ENCODE measurements around the gene CREB3L2.
"Not testable (repeated sequence)": the region's sequence is repeated elsewhere in the genome, so short reads cannot be mapped to it uniquely, and the experiment has no call there.

GRCh38 chr7:137906636-137907035 lies 95.2 kb downstream of the CREB3L2 start:
- TF ChIP-seq, protein P1, sequence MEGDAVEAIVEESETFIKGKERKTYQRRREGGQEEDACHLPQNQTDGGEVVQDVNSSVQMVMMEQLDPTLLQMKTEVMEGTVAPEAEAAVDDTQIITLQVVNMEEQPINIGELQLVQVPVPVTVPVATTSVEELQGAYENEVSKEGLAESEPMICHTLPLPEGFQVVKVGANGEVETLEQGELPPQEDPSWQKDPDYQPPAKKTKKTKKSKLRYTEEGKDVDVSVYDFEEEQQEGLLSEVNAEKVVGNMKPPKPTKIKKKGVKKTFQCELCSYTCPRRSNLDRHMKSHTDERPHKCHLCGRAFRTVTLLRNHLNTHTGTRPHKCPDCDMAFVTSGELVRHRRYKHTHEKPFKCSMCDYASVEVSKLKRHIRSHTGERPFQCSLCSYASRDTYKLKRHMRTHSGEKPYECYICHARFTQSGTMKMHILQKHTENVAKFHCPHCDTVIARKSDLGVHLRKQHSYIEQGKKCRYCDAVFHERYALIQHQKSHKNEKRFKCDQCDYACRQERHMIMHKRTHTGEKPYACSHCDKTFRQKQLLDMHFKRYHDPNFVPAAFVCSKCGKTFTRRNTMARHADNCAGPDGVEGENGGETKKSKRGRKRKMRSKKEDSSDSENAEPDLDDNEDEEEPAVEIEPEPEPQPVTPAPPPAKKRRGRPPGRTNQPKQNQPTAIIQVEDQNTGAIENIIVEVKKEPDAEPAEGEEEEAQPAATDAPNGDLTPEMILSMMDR (IDR thresholded peaks at IDR 0.05), result not testable (repeated sequence)
- TF ChIP-seq POLR2A, POLR2AphosphoS5, EP300 (IDR thresholded peaks at IDR 0.05): not testable (repeated sequence)

Data from suprapubic skin (tissue), 4 donors.